Stimulated activated CD4-positive, alpha-beta T cell treated with anti-CD3 and anti-CD28 coated beads, Interleukin-2, amount 100 ng/mL, for 4 hours (primary cell): ENCODE results near the gene ARF5.

Experiments
- DNase-seq: peaks from one replicate; pipeline ENCODE4 v3.0.0-alpha.2; 2020; ENCODE audit warnings: low read depth

Gene ARF5

DNA sequence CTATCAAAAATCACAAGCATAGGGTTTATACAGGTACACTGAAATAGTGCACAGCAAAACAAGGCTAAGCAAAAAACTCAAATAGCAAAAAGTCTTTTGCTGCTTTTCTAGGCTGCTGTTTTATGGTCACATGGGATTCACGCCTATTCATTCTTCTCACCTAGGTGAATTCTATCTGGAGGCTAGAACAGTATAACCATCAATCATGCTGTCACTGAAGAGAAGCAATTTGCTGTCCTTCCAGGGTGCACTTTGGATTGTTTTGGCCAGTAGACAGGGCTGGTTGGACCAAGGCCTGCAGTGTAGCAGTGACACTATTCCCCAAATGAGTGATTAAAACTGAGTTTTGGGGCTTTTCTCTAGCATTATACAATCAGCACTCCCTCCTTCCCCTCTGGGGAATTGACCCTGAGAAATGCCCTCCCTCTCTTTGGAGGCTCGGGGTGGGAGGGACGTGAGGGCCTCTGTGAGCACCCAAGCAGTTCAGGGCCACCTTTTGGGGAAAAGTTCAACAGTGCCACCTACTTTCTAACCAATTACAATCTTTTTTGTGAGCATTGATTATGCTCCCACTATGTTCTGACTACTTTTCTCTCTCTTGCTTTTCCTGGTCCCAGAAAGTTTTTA, 47.6 kb downstream of the ARF5 start:
- DNase-seq, result no peak

- DNase-seq, result no peak
Measured at GRCh38 chr7:127638197-127638596, 50.0 kb downstream of the ARF5 start.
